HG03039 (cell line): ENCODE measurements around the gene KIAA2012.
A peak's percentile ranks its signal among the peaks of the same experiment; 100 is the strongest.
"Not testable (repeated sequence)": the region's sequence is repeated elsewhere in the genome, so short reads cannot be mapped to it uniquely, and the experiment has no call there.

ENCODE experiments used
- ATAC-seq: cut with Tn5 transposase; IDR thresholded peaks from one replicate; pipeline ENCODE4 v1.9.1; 2021; ENCODE audit warnings: mild to moderate bottlenecking, moderate library complexity; ENCODE audit not compliant: unreplicated experiment

The KIAA2012 gene

DNA sequence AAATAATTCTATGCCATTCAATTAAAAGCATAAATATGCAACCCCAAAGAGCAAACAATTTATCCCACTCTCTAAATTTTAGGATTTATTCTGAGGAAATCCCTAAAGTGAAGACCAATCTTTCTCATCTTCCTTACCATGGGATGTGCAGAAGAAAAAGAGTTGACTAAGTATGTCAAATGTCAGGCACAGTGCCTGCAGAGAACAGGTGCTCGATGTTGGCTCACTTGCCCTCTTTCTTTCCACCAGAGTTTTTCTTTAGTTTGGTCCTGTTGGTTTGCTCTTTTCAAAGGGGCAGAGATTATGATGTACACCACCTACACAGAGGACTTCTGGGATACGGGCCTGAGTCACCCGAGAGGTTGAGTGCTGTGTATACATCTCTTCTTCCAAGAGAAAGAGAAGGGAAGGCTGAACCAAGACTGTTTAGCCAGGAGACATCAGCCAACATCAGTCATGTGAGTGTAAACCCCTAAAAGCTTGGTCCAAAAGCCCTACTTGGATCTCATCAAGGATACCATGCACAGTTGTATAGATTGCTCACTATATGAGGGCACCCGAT lies 113.7 kb downstream of the KIAA2012 start:
- ATAC-seq, result no peak

DNA sequence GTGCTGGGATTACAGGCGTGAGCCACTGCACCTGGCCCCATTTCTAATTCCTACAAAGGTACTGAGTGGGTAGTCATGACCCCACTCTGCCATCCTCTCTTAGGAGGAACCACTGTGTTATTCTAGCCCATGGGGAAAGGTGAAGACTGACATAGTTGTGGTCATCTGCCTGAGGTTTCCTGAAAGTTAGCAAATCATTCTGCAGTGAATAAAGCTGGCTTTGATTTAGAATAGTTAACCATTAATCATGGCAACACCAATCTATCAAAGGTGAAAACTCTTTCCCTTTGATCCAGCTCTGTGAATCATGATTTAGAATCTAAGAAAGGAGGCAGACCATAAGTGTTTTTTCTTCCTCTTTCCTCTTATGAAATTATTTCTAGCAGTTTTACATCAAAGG lies 114.5 kb downstream of the KIAA2012 start:
- no peak for ATAC-seq

DNA sequence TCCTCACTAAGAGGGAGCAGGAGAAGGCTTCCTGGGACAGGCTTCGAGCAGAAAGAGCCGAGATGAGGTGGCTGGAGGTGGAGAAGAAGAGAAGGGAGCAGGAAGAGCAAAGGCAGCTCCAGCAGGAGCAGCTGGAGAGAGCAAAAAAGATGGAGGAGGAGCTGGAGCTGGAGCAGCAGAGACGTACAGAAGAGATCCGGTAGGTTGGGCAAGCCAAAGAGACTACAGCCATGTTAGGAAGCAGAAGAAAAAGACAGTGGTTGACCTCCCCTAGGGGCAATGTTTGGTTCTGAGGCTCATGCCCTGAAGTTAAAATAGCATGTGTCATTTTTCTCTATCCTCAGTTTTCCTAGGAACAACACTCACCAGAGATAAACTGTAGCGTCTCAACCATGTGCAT lies 120.2 kb downstream of the KIAA2012 start:
- ATAC-seq, result no peak

DNA sequence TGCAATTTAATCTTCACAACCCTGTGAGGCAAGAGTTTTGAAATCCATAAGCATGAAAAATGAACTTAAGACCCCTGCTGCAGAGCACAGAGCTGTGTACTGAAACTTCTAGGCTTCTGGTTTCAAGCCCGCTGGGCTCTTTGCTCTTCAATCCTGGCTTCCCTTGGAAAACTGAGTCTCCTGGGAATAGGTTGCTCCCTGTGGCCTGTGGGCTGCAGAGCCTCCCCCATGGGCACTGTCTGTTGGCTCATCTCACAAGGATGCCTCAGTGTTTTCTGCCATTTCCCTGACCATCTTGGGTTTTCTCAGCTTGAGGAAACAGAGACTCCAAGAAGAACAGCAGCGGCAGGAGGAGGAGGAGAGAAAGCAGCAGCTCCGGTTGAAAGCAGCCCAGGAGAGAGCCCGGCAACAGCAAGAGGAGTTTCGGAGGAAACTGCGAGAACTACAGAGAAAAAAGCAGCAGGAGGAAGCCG lies 120.9 kb downstream of the KIAA2012 start:
- no peak for ATAC-seq

DNA sequence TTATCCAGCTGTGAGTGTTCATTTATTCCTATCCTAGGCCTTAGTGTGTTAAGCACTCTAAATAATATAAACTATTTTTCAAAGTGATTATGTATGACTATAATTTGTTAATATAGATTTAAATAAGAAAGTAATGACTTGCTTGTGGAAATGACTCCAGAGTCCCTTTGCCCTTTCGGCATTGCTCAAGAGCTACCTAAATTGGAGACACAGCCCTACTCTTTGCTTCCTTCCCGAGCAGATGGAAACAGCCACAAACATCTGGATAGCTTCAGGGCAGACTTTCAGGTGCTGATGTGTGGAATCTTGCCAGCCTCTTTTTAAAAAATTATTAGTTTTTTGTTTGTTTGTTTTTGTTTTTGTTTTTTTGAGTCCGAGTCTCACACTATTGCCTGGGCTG lies 121.4 kb downstream of the KIAA2012 start:
- no peak for ATAC-seq

DNA sequence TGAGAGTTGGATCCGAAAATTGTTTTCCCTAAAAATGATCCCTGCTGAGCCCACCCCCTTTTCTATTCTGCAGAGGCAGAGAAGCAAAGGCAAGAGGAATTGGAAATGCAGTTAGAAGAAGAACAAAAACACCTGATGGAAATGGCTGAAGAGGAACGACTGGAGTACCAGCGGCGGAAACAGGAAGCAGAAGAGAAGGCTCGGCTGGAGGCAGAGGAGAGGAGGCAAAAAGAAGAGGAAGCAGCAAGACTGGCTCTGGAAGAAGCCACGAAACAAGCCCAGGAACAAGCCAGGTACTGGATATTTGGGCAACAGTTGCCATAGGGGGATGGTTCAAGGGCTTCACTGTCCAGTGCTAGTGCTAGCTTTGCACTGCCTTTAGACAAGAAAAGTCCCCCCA lies 123.7 kb downstream of the KIAA2012 start:
- no peak for ATAC-seq

DNA sequence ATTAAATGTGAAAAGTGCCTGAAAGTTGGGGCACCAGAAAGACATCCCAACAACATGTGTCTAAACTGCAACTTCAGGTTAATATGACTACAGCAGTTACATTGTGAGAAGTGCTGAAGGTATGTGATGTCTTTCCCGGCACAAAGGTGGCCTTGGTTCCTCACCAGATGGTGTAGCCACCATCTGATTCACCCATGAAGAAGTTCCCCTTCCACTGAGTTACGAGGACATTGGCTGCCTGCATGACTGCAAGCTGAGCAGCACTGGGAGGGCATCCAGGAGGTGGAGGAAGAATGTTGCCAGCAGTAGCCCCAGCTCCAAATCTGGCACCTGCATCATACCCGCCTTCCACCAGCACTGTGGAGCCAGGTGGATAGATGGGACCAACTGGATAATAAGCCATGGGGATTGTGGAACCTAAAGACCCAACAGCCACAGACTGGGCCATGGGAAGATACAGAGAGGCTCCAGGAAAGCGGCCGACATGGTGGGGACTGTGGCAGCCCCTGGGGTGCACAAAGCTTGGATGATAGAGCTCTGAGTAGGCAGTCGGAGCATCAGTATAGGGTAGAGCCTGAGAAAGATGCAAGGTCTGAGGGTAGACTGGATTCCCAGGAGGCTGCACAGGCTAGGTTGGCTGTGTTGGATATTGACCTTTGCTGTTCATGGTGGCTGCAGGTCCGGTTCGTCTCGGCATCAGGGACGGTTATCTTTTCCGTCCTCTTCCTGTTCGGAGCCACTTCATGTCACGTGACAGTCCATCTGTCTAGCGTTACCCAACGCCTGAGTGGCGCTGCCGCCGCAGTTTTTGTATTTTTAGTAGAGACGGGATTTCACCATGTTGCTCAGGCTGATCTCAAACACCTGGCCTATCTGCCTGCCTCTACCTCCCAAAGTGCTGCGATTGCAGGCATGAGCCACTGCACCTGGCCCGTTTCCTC lies 128.4 kb downstream of the KIAA2012 start:
- no peak for ATAC-seq

DNA sequence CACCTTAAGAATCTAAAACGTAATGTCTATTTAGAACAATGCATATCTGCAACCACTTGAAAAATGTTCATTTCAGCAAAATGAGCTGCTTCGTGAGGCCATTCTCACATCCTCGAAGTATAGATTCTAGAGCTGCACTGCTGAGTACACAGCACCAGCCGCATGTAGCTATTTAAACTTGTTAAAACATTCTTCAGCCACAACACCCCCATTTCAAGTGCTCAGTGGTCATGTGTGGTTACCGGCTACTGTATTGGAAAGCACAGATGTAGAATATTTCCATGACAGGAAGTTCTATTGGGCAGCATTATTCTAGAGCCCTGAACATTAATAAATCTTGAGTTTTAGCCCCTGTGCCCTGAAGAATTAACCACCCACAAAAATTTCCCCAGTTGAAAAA lies 130.3 kb downstream of the KIAA2012 start:
- ATAC-seq, result no peak

DNA sequence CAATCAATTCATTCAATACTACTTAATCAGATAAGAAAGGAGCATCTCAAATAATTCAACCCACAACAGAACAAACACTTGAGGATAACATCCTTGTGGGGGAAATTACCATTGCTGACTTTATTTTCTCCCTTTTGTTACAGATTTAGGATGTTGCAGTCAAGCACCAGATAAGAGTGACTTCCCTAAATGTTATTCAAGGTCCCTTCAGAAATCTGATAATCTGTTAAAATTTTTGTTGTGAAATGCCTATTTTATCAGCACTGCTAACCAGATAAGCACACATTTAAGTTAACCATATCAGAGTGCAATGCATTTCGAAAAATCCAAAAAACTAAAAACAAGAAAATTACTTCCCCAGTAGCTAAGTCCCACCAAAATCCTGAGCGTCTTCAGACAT lies 131.8 kb downstream of the KIAA2012 start:
- ATAC-seq, result no peak

DNA sequence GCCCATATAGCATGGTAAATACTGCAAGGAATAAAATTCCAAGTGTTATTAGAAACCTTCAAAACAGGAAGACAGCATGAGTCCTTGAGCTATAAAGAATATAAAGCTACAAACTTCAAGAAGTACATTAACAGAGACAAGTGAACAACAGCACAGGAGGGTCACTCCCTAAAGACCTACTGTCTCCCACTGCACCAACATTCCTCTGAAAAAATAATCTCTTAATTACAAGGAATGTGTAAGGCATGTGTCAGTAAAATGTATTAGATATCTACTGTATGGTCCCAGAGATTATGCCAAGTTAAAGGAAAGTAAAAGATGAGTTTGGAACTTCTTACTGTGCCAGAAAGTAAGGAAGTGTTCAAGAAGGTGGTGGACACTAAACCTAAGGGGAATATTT lies 135.5 kb downstream of the KIAA2012 start:
- no peak for ATAC-seq

DNA sequence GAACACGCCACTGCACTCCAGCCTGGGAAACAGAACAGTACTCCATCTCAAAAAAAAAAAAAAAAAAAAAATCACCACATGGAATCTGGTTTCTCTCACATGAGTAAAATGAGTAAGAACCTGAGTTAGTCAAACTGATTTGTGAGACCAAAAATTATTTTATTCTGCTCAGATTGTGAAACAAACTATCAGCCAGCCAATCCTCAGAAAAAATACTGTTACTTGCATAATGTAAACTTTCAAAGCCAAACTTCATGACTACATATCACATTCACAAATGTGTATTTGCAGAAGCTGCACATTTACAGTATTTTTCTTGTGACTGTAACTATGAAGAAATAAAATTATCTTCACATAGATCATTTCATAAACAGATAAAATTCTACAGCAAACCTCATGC lies 142.1 kb downstream of the KIAA2012 start:
- ATAC-seq, result no peak

DNA sequence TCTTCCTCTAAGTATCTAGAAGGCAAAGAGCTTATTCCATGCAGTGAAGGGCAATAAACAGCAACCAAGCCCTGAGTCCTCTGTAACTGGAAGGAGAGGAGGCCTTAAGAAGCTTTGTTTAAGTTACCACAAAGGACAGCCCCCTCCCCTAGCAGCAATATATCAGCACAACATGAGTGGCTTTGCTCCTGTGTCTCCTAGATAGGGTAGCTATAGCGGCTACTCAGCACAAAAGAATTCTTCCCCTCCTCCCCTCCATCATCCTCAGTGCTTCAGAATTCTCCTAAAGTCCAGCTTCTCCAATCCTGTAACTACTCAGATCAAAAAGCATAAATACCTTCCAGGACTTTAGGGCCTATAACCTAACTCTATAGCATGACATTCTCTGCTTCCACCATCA lies 148.8 kb downstream of the KIAA2012 start:
- no peak for ATAC-seq

DNA sequence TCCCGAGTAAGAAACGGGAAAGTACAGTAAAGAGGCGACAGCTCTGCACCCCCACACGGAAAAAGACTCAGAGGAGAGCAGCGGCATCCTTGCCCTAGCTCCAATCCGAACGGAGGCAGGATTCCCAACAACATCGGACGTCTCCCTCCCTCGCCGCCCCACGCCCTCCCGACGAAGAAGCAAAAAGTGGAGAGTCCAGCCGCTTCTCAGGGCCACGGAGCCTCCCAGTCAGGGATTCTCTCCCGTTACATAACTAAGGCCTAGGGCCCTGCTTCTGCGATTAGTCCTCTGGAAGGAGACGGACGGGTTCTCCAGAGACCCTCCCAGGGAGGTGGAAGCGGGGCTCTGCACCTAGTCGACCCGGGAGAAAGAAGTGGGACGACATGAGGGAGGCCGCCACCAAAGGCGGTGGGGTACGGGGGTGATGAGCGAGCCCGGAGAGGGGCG lies 164.8 kb downstream of the KIAA2012 start:
- peak; percentile 34 for ATAC-seq

DNA sequence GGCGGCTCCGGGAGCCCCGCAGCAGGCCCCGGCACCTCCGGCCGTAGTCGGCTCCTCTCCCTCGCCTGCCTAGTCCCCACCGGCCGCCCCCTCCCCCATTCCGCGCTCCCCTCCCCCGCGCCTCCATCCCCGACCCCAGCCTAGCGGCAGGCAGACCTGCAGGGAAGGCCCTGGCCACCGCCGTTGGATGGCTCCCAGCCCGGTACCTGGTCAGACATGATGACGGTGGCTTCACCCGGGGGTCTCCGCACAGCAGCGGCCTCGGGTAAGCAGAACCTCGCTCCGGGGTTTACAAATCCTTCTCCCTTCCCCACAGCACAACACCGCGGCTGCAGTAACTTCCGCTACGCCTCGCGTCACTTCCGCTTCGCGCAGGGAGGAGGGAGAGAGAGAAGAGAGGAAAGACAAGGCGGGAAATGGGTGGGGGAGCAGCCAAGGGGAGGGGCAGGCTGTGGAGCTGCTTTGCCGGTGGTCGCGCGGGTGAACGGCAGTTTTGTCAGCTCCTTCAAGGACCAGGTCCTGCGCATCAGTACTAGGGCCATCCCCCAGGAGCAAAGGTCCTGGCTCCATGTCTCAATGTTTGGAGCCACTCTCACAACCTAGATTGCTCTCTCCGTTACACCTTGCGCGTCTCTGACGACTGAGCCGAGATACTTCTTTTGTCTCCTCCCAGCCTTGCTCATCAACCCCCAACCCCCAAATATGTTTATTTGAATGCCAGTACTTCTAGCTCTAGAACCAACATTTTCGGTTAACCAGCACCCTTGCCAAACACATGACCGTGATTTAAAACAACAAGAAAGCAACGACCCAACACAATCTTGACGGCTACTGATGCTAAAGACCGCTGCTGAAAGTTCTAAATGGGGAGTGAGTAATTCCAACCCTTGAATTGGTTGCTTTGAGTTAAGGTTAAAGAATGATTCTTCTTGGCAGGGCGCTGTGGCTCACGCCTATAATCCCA lies 165.5 kb downstream of the KIAA2012 start, which contains the start of gene SUMO1:
Gene SUMO1 (minus strand): TSS at position 364 of the 964 bp plus-strand sequence. CDS start 146 bp downstream, at position 218.
- ATAC-seq, result peak; percentile 93

DNA sequence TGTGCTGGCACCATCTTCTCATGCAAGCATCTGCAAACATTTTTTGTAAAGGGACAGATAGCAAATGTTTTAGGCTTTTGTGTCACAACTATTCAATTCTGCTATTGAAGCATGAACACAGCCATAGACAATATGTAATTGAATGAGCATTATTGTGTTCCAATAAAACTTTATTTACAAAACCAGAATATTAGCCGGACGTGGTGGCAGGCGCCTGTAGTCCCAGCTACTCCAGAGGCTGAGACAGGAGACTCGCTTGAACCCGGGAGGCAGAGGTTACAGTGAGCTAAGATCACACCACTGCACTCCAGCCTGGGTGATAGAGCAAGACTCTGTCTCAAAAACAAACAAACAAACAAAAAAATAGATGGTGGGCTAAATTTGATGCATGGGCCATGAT lies 174.7 kb downstream of the KIAA2012 start:
- not testable (repeated sequence) for ATAC-seq

DNA sequence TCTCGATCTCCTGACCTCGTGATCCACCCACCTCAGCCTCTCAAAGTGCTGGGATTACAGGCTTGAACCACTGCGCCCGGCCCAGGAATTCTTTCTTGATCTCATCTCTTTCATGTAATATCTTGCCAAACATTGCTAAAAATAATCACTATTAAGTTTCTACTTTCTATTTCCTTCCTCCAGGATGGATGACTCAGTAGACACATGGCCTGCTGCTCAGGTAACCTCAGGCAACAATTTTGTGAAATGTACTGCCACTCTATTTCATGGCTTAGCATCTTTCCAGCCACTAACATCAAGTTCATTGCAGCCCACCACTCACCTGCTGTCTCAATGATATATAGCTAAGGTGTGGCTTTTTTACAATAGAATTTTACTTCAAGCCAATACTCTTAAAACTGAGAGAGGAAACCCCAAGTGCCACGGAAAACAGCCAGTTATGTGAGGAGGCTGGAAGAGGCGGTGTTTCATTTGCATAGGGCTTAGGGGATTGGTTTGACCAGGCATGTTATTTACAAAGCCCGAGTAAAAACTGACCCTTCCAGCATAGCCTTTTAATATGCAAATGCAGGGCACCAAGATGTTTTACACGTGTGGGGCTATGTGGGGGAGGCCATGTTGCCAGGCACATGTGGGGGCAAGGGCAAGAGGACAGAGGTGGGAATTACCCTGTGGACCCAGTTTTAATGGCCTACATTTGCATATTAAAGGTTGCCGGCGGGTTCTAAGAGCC lies 176.6 kb downstream of the KIAA2012 start:
- ATAC-seq, result no peak

DNA sequence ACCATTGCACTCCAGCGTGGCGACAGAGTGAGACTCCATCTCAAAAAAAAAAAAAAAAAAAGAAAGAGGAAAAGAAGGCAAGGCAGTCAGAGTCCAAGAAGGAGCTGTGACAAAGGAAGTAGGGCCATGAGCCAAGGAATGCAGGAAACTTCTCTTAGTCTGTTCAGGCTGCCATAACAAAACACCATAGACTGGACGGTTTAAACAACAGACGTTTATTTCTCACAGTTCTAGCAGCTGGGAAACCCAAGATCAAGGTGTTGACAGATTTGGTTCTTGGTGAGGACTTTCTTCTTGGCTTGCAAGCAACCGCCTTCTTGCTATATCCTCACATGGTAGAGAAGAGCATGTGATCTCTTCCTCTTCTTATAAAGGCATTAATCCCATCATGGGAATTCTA lies 178.4 kb downstream of the KIAA2012 start:
- ATAC-seq, result no peak
